ENCODE results near the gene ABHD16A.

DNA sequence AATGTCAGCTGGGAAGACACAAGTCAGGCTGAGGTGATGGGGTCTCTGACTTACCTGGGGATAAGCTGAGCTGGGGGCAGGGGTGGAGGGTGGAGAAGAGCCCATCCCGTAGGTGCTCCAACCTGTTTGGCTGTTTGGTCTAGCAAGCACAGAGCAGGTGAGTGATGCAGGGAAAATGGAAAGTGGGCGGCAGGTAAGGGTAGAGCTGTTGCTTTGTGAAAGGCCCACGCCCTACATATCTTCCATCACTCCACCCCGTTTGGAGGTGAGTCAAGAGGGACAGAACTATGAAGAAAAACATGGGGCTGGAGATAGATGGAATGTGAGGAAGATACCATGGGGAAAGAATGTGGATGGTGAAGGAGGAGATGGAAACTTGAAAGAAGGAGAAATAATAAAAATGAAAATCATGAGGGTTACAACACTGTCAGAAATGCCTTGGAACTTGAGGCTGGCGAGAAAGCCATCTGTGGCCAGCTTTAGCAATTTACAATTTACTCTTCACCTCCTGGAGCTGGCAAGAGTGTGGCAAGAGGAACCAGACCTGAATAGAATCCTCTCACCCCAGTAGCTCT lies 17.2 kb upstream of the ABHD16A start:
- TF ChIP-seq, protein P1, sequence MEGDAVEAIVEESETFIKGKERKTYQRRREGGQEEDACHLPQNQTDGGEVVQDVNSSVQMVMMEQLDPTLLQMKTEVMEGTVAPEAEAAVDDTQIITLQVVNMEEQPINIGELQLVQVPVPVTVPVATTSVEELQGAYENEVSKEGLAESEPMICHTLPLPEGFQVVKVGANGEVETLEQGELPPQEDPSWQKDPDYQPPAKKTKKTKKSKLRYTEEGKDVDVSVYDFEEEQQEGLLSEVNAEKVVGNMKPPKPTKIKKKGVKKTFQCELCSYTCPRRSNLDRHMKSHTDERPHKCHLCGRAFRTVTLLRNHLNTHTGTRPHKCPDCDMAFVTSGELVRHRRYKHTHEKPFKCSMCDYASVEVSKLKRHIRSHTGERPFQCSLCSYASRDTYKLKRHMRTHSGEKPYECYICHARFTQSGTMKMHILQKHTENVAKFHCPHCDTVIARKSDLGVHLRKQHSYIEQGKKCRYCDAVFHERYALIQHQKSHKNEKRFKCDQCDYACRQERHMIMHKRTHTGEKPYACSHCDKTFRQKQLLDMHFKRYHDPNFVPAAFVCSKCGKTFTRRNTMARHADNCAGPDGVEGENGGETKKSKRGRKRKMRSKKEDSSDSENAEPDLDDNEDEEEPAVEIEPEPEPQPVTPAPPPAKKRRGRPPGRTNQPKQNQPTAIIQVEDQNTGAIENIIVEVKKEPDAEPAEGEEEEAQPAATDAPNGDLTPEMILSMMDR (IDR thresholded peaks at IDR 0.05; ENCODE audit: low read depth, low read length) = no peak
- no peak for TF ChIP-seq POLR2A (IDR thresholded peaks at IDR 0.05; ENCODE audit: extremely low read depth, insufficient read length)
